HG03558 (cell line): ENCODE results near the gene SLC23A3.

Experiments used
- ATAC-seq: cut with Tn5 transposase; IDR thresholded peaks from one replicate; pipeline ENCODE4 v1.9.1; 2021; ENCODE audit warnings: moderate number of reproducible peaks; ENCODE audit not compliant: unreplicated experiment; ENCODE audit errors: extremely low read depth

SLC23A3 gene

GRCh38 chr2:219157396-219157795 lies 12.4 kb downstream of the SLC23A3 start:
- ATAC-seq: no peak

GRCh38 chr2:219155054-219155644 lies 14.7 kb downstream of the SLC23A3 start:
- ATAC-seq: no peak

- ATAC-seq: no peak
These were observed 20.2 kb downstream of the SLC23A3 start for GRCh38 chr2:219149667-219150066.

GRCh38 chr2:219142329-219142728 lies 27.5 kb downstream of the SLC23A3 start:
- no peak for ATAC-seq

DNA sequence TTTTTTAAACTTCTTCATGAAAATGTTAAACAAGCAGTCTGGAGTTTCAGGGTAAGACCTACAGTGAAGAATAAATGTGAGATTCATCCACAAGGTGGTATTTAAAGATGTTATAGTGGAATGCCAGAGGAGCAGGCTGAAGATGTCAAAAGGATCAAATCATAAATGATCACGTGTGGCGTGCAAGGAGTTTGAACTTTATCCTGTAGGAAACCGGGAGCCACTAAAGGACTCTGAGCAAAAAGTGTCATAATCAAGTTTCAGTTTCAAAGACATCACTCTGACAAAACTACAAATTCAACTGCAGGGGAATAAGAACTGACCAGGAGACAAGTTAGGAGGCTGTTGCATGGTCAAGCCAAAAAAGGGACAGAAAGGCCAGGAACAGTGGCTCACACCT lies 29.1 kb downstream of the SLC23A3 start:
- ATAC-seq: no peak

DNA sequence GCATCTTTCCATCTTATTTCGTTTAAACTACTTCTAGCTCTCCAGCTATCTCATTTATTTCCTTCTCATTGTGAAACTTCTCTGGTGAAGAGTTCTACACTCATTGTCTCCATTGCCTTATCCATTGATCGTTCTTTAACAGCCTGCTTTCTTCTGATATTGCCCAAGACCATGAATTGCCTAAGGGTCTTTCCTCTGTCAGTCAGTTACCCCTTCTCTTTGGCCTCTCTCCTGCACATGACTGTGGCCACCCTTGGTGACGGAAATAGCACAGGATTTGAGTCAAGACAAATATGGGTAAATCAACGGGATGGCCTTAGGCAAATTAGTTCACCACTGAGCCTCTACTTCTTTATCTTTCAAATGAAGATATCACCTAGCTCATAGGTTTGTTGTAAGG lies 35.9 kb downstream of the SLC23A3 start:
- ATAC-seq: no peak

DNA sequence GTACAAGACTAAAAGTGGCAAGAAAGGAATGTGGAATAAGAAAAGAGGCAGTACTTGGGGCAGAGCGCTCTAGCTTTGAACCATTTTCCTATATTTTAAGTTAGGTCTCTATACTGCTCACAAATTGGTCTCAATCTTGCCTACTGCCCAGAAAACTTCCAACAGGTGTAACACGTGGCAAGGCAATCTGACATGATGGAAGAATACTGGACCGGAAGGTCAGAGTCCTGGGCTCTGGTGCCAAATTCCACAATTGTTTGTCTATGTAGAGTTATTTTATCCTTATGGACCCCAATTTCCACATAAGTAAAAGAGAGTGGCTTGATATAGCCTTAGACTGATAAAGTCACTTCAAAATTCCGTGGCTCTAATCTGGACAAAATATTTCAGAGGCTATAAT lies 38.1 kb downstream of the SLC23A3 start:
- no peak for ATAC-seq

- no peak for ATAC-seq
These were observed 38.5 kb downstream of the SLC23A3 start for GRCh38 chr2:219131327-219131726.

GRCh38 chr2:219129589-219129988 lies 40.2 kb downstream of the SLC23A3 start:
- ATAC-seq: no peak

DNA sequence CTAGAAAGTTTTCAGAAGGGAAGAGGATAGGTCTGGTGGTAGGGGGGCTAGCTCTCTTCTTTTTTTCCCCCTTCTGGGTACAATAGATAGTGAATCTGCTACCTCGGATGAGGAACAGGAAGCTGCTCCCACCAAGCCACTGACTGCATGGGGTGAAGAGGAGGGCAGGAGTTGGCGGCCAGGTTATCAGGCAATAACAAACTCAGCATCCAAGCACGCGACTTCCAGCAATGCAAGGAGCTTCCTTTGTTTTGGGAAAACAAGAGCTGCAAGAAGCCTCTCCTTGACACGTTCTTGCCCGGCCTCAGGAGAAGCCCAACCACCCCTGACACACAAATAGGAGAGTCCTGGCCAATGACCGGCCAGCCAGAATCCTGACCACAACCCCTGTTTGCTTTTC lies 41.4 kb downstream of the SLC23A3 start:
- no peak for ATAC-seq

- no peak for ATAC-seq
These were observed 42.7 kb downstream of the SLC23A3 start for GRCh38 chr2:219127037-219127635.

DNA sequence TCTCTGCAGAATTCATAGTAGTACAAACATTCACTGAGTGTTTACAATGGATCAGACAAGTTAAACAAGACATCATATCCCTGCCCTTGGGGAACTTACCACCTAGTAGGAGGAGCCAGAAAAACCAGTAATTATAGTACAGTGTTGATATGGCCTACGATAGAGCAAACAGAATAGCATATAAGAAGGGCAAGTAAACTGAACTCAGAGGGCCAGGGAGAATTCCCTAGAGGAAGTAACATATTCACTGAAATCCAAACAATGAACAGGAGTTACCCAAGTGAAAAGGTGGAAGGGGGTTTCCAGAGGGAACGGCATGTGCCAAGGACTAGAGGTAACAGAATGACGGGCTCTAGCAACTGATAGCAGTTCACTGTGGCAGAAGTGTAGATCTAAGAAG lies 43.3 kb downstream of the SLC23A3 start:
- ATAC-seq: no peak

- ATAC-seq: no peak
These were observed 44.0 kb downstream of the SLC23A3 start for GRCh38 chr2:219125886-219126270.

- no peak for ATAC-seq
These were observed 44.5 kb downstream of the SLC23A3 start for GRCh38 chr2:219125225-219125885.

GRCh38 chr2:219124381-219125110 lies 45.3 kb downstream of the SLC23A3 start:
- no peak for ATAC-seq

DNA sequence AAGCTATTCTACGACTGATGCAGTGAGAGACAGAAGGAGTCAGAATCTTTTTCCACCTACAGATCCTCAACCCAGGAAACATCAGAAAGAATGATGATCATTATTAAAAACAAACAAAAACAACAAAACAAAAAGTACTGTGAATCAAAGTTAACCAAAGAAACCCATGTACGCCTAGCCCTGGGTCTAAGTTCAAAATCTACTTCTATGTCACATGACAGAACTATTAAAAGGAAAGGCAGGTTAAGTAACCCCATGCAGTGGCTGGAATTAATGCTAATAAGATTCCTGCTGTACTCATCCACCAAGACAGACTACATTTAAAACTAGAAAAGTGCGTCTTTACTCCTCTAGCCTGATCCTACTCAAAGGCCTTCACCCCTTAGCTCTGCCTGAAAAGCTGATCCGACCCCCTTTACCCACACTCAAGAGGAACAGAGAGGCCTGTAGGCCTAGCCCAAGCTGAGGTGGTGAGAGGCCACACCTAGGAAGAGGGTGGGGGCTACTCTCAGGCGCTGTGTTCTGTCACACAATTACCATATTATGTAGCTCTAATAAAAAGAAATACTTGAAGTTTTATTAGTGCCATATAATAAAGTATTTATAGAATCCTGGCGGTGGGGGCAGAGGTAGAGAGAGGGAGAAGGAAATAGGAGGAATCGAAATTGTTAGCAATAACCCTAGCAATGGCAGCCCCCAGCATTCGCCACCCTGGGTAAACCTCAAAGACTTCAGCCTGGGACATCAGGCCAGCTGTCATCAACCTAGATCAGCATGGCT lies 46.3 kb downstream of the SLC23A3 start:
- ATAC-seq: no peak

DNA sequence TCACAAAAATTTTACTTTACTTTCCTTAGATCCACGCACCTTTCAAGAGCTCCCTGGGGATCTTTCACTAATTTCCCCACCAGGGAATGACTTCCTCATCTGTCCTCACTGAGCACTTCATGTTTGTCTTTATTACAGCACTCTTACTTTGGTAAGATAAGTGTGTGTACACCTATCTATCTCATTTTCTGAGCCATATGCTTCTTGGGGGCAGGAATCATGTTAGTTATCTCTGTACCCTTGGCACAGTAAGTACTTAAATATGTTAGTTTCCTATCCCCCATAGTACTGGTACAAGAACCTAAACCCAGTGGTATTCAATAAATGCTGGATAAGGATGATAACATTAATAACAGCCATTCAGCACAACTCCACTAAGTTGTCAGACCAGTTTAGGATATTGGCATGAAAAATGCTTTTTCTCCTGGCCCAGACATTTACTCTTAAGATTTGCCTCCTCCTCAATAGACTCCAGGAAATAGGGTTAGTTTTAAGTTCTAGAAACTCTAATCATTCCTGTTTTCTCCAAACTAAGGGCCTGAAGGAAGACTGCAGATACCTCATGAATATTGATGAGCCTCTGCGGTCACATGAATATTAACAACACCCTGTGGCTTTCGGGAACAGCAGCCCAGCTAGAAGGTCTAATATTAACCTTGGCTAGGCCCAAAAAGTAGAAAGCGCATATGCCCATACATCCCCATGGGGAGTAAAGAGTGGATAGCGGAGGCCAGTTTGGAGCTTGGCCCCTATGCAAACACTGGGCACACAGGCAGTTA lies 47.4 kb downstream of the SLC23A3 start:
- no peak for ATAC-seq

DNA sequence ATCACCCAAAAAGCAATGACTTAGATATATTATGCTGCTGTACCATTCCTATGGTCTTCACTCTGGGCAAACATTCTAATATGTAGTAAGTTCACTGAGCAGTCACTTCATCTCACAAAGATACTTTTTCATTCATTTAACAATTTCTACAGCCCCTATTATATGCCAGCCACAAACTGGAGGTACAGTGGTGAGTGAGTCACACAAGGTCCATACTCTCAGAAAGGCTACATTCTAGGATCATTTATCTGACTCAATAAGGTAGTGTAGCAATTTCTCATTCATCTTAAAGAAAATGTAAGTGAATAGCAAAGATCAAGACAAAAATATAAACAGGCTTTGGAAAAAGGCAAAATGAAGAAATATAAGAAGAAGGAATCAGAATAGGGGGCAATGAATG lies 49.7 kb downstream of the SLC23A3 start:
- ATAC-seq: no peak

GRCh38 chr2:219119422-219120043 lies 50.3 kb downstream of the SLC23A3 start:
- no peak for ATAC-seq
